22Rv1 (cell line): ENCODE results near the gene SLC48A1.

Experiments used
- H3K27ac ChIP-seq: fragments of 450-650 bp; 2 replicates; pipeline ENCODE4 v1.5.1; 2017
- ZFX ChIP-seq: fragments of 450-650 bp; IDR thresholded peaks from 2 replicates; pipeline ENCODE4 v1.6.1; 2017; ENCODE audit warnings: antibody characterized with exemption, borderline replicate concordance
- TF ChIP-seq, protein P1 (sequence below): fragments of 450-650 bp; IDR thresholded peaks from 2 replicates; pipeline ENCODE4 v1.5.1; 2017; ENCODE audit warnings: mild to moderate bottlenecking

SLC48A1 gene

GRCh38 chr12:47785887-47786661 is 13.0 kb downstream of the SLC48A1 start:
- no peak for TF ChIP-seq ZFX
- TF ChIP-seq, protein P1, sequence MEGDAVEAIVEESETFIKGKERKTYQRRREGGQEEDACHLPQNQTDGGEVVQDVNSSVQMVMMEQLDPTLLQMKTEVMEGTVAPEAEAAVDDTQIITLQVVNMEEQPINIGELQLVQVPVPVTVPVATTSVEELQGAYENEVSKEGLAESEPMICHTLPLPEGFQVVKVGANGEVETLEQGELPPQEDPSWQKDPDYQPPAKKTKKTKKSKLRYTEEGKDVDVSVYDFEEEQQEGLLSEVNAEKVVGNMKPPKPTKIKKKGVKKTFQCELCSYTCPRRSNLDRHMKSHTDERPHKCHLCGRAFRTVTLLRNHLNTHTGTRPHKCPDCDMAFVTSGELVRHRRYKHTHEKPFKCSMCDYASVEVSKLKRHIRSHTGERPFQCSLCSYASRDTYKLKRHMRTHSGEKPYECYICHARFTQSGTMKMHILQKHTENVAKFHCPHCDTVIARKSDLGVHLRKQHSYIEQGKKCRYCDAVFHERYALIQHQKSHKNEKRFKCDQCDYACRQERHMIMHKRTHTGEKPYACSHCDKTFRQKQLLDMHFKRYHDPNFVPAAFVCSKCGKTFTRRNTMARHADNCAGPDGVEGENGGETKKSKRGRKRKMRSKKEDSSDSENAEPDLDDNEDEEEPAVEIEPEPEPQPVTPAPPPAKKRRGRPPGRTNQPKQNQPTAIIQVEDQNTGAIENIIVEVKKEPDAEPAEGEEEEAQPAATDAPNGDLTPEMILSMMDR = no peak
- no peak overlapping the region for H3K27ac ChIP-seq

- H3K27ac ChIP-seq = no peak overlapping the region
These were observed 13.7 kb downstream of the SLC48A1 start for GRCh38 chr12:47786662-47787280.

GRCh38 chr12:47787596-47788319 is 14.7 kb downstream of the SLC48A1 start:
- no peak overlapping the region for H3K27ac ChIP-seq
- TF ChIP-seq, protein P1 = no peak

More at GRCh38 chr12:47786662-47787280, 13.7 kb downstream of the SLC48A1 start:
- TF ChIP-seq, protein P1 = no peak
- TF ChIP-seq ZFX = no peak

DNA sequence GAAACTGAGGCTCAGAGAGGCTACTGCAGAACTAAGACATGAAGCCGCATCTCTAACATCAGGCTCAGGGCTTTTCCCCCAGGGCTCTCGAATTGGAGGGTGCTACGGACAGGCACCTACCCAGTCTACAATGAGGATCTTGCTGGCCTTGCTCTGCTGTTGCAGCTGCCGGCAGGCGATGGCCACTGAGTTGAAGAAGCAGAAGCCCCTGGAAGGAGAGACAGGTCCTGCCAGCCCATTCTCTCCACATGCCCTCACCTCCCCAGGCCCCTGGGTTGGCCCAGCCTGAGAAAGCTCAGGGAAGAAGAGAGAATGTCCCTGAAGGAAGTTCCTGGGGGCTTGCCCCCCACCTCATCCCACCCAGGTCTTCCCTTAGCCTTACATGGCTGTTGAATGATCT is 16.1 kb downstream of the SLC48A1 start:
- TF ChIP-seq, protein P1 = no peak
- no peak for TF ChIP-seq ZFX
- no peak overlapping the region for H3K27ac ChIP-seq

- H3K27ac ChIP-seq = no peak overlapping the region
- no peak for TF ChIP-seq ZFX
- TF ChIP-seq, protein P1 = no peak
These were observed 16.9 kb downstream of the SLC48A1 start for GRCh38 chr12:47789712-47790489.

DNA sequence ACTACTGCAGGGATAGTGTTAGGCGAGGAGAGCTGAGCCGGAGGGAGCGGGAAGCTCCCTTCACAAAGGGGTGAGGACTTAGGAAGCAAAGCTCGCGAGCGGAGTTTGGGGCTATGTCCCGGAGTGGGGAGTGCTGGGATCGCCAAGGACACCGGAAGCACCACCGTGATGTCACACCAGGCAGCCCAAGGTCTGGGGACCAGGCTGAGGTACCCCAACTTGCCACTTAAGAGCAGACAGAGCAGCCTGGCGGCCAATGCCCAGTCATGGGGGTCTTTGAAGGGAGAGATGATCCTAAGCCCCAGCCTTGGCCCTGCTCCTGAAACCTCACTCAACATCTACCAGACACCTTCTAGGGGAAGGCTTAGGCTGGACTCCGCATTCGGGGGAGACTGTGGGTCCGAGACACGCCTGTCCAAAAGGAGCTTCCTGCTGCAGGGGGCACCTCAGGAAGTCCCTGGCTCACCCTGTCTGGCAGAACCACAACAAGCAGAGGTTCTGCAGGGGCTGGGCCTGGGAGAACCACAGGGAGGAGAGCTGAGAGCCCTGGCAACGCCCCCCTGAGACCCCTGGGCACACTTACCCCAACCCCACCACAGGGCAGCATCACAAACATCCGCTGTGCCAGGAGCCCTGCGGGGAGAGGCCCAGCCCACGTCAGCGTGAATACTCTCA is 17.8 kb downstream of the SLC48A1 start:
- no peak overlapping the region for H3K27ac ChIP-seq
- TF ChIP-seq, protein P1 = no peak
- TF ChIP-seq ZFX = no peak
